Omental fat pad (tissue), 4 donors: ENCODE data around the gene NID2. TPM values are rescaled to one million over a fixed set of nuclear protein-coding genes. Genes with fewer than 3 reads are reported as not detected.

Experiments used
- ATAC-seq: fragments of 150-250 bp; one replicate; pipeline ENCODE4 v1.9.1; 2016; ENCODE audit warnings: mild to moderate bottlenecking, moderate library complexity; ENCODE audit not compliant: low FRiP score
- DNase-seq: peaks from one replicate; pipeline ENCODE4 v3.0.0-alpha.2; 2019; ENCODE audit warnings: low spot score
- CTCF ChIP-seq, 3 donors: fragments of 450-650 bp; IDR thresholded peaks; one replicate each; pipeline ENCODE4 v1.5.1; 2016 to 2017; ENCODE audit warnings: antibody characterized with exemption in 3 of 3, mild to moderate bottlenecking in 3 of 3, moderate library complexity in 2 of 3
- total RNA-seq, 4 donors: library from RNA; depleted of rRNA; stranded (reverse); fragments of >200 nt; gene quantifications; one replicate each; pipeline ENCODE4 v1.1.0, GENCODE V29; 2016

NID2 gene
- total RNA-seq, 4 donors from 2014 or later = 33.3 to 67.0 (median 45.4) TPM

DNA sequence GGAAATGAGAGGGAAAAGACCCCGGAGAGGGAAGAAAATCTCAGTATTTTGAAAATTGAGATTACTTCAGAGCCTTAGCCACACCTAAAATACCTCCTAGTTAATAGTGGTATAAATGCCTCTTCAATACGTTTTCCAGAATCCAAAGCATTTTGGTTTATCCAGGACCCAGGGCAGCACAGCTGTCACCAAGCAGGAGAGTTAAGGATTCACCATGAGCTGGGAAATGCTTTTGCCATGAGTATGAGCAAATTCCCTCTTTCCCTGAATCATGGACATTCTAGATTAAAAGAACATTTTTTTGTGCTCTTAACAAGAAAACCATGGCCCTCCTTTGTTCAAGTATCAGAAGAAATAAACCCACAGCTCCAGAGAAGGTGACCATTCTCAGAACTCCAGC lies 101.3 kb downstream of the NID2 start:
- ATAC-seq = no peak
- DNase-seq = no peak
- TF ChIP-seq CTCF (IDR thresholded peaks at IDR 0.05) = no peak

DNA sequence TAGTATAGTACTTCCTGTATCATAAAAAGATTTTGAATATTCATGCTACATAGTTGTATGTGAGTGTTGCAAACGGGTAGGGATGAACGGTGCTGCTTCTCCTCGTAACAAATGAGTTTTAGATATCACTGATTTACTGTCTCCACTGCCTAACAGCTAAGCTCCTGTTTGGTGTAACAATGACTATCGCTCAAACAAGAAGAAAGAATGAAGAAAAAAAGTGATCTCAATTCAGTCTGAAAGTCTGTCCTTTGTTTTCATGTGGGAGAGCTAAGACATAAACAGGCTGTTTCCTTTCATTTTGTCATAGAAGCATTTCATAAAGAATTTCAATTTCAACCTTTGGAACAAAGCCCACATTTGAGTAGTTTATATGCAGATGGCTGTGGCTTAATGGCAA lies 105.6 kb downstream of the NID2 start:
- DNase-seq (no peak), ATAC-seq (no peak)
- TF ChIP-seq CTCF (IDR thresholded peaks at IDR 0.05) = no peak

DNA sequence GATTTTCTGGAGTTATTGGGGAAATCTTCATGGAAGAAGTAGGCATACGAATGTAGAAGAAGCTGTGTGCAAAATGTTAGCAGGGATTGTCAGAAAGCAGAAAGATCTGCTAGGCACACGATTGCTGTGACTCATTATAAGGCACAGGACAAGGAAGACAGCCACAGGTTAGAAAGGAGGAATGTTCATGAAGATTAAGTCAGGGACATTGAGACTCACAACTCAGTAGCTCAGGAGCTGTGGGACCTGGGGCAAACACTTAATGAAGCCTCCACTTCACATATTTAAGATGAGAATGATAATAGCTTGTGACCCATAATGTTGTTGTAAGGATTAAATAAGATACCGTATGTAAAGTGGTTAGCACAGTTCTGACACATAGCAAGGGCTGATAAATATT lies 106.1 kb downstream of the NID2 start:
- ATAC-seq (no peak), DNase-seq (no peak)
- TF ChIP-seq CTCF (IDR thresholded peaks at IDR 0.05) = no peak

DNA sequence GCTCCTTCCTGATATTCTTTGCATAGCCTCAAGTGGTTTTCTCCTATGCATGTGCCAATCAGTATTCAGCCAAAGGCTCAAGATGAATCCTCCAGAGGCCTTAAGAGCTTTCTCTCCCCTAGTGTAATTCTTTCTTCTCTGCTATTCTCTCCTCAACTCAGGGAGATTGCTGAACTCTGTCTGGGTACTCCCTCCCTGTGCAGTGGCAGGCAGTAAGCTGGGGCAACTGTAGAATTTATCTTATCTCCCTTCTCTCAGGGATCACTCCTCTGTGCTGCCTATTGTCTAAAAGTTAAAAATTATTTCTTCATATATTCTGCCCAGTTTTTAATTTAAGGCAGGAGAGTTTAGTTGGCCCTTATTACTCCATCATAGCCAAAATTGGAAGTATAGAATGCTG lies 108.0 kb downstream of the NID2 start:
- DNase-seq (no peak), ATAC-seq (no peak)
- no peak for TF ChIP-seq CTCF (IDR thresholded peaks at IDR 0.05)

DNA sequence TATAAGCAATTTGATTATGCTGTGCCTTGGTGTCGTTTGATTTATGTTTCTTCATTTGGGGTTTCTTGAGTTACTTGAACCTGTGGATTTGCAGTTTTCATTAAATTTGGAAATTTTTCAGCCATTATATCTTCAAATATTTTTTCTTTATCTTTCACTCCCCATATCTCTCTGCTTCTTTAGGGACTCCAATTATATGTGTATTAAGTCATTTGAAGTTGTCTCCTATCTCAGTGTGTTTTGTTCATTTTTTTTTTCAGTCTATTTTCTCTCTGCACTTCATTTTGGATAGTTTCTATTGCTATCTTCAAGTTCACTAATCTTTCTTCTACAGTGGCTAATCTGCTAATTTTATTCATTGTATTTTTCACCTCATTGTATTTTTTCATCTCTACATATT lies 108.9 kb downstream of the NID2 start:
- ATAC-seq = no peak
- DNase-seq = no peak
- no peak for TF ChIP-seq CTCF (IDR thresholded peaks at IDR 0.05)

DNA sequence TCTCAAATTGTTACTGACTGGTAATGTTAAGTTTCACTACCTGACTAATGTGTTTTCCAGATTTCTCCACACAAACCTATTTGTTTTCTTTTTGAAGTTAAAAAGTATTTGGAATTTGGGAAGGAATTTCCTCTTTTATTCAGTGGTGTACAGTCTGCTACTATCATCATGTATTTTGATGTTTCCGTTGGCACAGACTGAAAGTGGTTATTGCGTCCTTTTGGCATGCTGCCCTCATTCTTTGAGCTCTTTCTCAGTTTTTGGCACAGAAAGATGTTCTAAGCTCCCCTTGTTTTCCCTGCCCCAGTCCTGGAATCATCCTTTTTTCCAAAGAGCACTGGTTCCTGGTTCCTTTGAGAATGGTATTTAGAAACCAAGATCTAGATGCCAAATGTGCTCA lies 110.9 kb downstream of the NID2 start:
- no peak for TF ChIP-seq CTCF (IDR thresholded peaks at IDR 0.05)
- no peak for ATAC-seq

More for the DNA sequence above, 110.9 kb downstream of the NID2 start:
- DNase-seq = no peak

Other genes with a start within 250 kb of the NID2 start
- 10 to 100 TPM; 40.7 to 85.6 (median 54.0) TPM for gene GNG2, start 208.4 kb downstream of the NID2 start, total RNA-seq
- gene RTRAF, start 79.5 kb downstream of the NID2 start, total RNA-seq = 10 to 100 TPM; 63.8 to 84.6 (median 71.6) TPM
- 1 to 10 TPM in 3 of 4 donors, under 1 TPM in 1; 0.74 to 2.1 (median 1.6) TPM for gene PTGDR, start 198.6 kb upstream of the NID2 start, total RNA-seq
- gene PTGER2, start 245.3 kb upstream of the NID2 start, total RNA-seq = 10 to 100 TPM in 1 of 4 donors, 1 to 10 TPM in 3; 4.0 to 34.8 (median 6.3) TPM